Upper lobe of right lung (tissue), 1 donor: ENCODE measurements around the gene FBXW9. TPM values are rescaled to one million over a fixed set of nuclear protein-coding genes. Genes with fewer than 3 reads are reported as not detected.

Source experiments
- ATAC-seq: fragments of 200-7000 bp; cut with Tn5 transposase; one replicate; pipeline ENCODE4 v1.9.1; 2020; ENCODE audit warnings: mild to moderate bottlenecking, moderate library complexity
- DNase-seq: peaks from one replicate; pipeline ENCODE4 v3.0.0-alpha.2; 2020
- H3K27ac ChIP-seq: fragments of 200-600 bp; one replicate; pipeline ENCODE4 v1.8.0; 2022
- H3K27me3 ChIP-seq: fragments of 200-600 bp; one replicate; pipeline ENCODE4 v1.8.0; 2022; ENCODE audit warnings: mild to moderate bottlenecking
- H3K36me3 ChIP-seq: fragments of 200-600 bp; one replicate; pipeline ENCODE4 v1.8.0; 2022
- H3K4me1 ChIP-seq: fragments of 200-600 bp; one replicate; pipeline ENCODE4 v1.8.0; 2022
- H3K4me3 ChIP-seq: fragments of 200-600 bp; one replicate; pipeline ENCODE4 v1.8.0; 2022; ENCODE audit warnings: mild to moderate bottlenecking
- H3K9me3 ChIP-seq: fragments of 200-600 bp; one replicate; pipeline ENCODE4 v1.8.0; 2022
- intact Hi-C: fragments of 100-400 bp; cut with DNase I; formaldehyde crosslinking; loops from one replicate; pipeline ENCODE4 v1.11.0; 2022
- total RNA-seq: library from RNA; stranded (reverse); fragmentation: NEBNext Ultra II Directional; extraction: Animal tissue kit (Norgen Biotek cat#: 25700); gene quantifications from one replicate; pipeline ENCODE4 v1.2.1, GENCODE V29; 2021
- TF ChIP-seq, protein P1 (sequence below): fragments of 200-600 bp; IDR thresholded peaks from one replicate; pipeline ENCODE4 v1.8.0; 2022; ENCODE audit warnings: antibody characterized with exemption
- donor health status: DM: no; HTN: yes; CAD: no; lungs with severe emphysema.

FBXW9 gene
- total RNA-seq, 1 donor from 2014 or later: 4.3 TPM

DNA sequence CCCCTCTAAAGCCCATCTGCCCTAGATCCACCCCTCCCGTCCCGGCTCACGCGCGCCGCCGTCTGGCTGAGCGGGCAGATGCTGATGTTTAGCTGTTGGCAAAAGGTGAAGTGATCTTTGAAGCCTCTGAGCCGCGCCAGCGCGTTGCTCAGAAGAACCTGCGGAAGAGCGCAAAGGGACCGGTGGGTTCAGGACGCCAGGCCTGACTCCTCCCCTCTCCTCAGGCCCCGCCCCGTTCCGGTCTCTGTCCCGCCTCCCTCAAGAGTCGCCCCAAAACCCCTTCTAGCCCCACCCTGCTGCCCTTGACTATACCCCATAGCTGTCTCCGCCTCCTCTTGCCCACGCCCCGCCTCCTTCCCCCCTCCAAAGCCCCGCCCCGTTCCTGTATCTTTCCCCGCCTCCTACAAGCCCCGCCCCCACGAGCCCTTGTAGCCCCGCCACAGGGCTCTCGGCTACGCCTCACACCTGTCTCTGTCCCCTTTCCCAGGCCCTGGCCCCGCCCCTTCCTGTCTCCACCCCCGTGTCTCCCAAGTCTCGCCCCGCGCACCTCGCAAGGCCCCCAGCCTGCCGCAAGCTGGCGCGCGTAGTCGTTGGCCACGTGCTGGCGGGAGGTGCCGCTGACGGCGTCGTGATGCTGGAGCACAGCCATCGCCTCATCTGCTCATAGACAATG lies 39.4 kb downstream of the FBXW9 start:
- no peaks in the 10 kb centered on the region for H3K4me1 ChIP-seq
- no peaks in the 10 kb centered on the region for H3K9me3 ChIP-seq
- ATAC-seq (peak; percentile 48), DNase-seq (no peak)
- intact Hi-C loops: no loop called here
- H3K27ac ChIP-seq: no peak overlapping the region
- peaks cover 76% of the 10 kb centered on the region for H3K36me3 ChIP-seq
- TF ChIP-seq, protein P1, sequence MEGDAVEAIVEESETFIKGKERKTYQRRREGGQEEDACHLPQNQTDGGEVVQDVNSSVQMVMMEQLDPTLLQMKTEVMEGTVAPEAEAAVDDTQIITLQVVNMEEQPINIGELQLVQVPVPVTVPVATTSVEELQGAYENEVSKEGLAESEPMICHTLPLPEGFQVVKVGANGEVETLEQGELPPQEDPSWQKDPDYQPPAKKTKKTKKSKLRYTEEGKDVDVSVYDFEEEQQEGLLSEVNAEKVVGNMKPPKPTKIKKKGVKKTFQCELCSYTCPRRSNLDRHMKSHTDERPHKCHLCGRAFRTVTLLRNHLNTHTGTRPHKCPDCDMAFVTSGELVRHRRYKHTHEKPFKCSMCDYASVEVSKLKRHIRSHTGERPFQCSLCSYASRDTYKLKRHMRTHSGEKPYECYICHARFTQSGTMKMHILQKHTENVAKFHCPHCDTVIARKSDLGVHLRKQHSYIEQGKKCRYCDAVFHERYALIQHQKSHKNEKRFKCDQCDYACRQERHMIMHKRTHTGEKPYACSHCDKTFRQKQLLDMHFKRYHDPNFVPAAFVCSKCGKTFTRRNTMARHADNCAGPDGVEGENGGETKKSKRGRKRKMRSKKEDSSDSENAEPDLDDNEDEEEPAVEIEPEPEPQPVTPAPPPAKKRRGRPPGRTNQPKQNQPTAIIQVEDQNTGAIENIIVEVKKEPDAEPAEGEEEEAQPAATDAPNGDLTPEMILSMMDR: no peak
- H3K4me3 ChIP-seq: no peak overlapping the region
- H3K27me3 ChIP-seq: no peaks in the 10 kb centered on the region

DNA sequence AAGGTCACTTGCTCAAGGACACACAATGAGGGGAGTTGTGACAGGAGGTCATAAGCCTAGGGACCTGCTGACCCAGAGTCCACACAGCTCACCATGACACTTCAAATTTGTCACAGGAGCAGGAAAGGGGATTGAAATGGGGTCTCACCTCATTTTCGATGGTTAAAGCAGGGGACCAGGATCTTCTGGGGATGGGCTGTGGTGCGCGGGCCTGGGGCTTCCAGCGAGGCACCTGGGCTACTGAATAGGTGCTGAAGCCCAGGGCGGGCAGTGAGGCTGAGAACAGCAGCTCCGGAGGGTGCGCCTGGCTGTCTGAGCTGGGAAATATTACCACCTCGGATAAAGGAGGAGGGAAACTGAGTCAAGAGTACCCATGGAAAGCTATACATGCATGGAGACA lies 40.9 kb downstream of the FBXW9 start:
- Histone ChIP-seq H3K27ac (no peak overlapping the region), H3K4me3 (no peak overlapping the region), H3K4me1 (no peaks in the 10 kb centered on the region), H3K9me3 (no peaks in the 10 kb centered on the region), H3K36me3 (peaks cover 70% of the 10 kb centered on the region), H3K27me3 (no peaks in the 10 kb centered on the region)
- TF ChIP-seq, protein P1: no peak
- DNase-seq (no peak), ATAC-seq (no peak)
- intact Hi-C loops: no loop called here

DNA sequence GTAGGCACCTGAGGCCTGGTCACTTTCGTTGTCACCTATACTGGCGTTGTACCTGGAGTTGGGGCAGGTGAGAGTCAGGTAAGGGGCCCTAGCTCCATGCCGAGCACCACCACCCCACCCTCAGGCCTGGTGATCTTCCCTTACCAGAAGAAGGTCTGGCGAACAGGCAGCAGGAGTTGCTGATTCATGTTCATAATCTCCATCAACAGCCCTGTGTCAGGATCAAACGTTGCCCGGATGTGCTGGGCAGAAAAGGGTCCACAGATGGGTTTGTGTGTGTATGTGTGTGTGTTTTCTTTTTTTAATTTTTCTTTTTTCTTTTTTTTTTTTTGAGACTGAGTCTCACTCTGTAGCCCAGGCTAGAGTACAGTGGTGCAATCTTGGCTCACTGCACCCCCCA lies 44.2 kb downstream of the FBXW9 start:
- Histone ChIP-seq H3K4me3 (no peak overlapping the region), H3K36me3 (peaks cover 43% of the 10 kb centered on the region), H3K27me3 (no peaks in the 10 kb centered on the region), H3K27ac (no peak overlapping the region), H3K9me3 (no peaks in the 10 kb centered on the region), H3K4me1 (peaks cover 6% of the 10 kb centered on the region)
- no peak for DNase-seq
- intact Hi-C loops: no loop called here
- TF ChIP-seq, protein P1: no peak
- ATAC-seq: no peak

DNA sequence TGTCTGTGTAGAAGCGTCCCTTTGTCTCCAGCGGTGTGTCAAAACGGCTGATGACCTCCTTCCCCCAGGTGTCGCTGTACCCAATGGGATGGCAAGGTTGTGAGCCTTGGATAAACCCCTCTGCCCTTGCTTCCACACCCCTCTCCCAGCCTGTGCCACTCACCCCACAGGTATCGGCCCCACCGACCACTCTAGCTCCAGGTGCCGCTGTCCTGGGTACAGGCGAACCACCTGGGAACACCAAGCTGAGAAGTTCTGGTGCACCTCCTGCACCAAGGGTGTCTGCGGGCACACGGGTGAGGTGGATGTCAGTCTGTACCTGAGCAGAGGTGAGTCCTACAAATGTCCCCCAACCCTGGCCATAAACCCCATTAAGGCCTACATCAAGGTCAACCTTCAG lies 46.5 kb downstream of the FBXW9 start:
- no peaks in the 10 kb centered on the region for H3K27me3 ChIP-seq
- H3K4me3 ChIP-seq: no peak overlapping the region
- H3K27ac ChIP-seq: no peak overlapping the region
- intact Hi-C loops: no loop called here
- H3K4me1 ChIP-seq: peaks cover 6% of the 10 kb centered on the region
- DNase-seq (no peak), ATAC-seq (no peak)
- TF ChIP-seq, protein P1: no peak
- peaks cover 23% of the 10 kb centered on the region for H3K36me3 ChIP-seq
- H3K9me3 ChIP-seq: no peaks in the 10 kb centered on the region

DNA sequence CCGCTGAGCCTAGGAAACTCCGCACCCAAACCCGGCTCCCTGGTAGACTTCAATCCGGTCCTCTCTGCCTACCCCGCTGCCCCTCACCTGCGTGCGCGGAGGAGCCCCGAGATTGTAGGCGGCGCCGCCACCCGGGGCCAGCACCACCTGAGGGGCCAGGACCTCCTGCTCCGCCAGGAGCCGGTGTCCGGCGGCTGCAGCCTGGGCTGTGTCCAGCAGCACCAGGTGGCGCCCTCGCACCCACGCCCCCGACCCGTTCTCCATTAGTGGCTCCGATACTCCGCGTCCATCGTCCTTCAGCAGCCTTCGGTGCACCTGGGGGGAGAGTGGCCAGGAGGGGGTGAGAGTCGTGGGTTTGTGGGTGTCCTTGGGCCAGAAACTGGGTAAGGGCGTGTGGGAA lies 48.3 kb downstream of the FBXW9 start:
- H3K4me3 ChIP-seq: peak overlapping the region; percentile 32
- H3K9me3 ChIP-seq: no peaks in the 10 kb centered on the region
- H3K36me3 ChIP-seq: peaks cover 10% of the 10 kb centered on the region
- H3K27ac ChIP-seq: no peak overlapping the region
- intact Hi-C loops: no loop called here
- peaks cover 6% of the 10 kb centered on the region for H3K4me1 ChIP-seq
- ATAC-seq (peak; percentile 46), DNase-seq (no peak)
- H3K27me3 ChIP-seq: no peaks in the 10 kb centered on the region
- TF ChIP-seq, protein P1: peak; percentile 26
